ENCODE results near the gene ZGPAT. TPM values are rescaled to one million over a fixed set of nuclear protein-coding genes. Genes with fewer than 3 reads are reported as not detected.
"Not testable (repeated sequence)": the region's sequence is repeated elsewhere in the genome, so short reads cannot be mapped to it uniquely, and the experiment has no call there.

The ZGPAT gene
- total RNA-seq, 1 donor from 2014 or later, result 50.4 TPM

DNA sequence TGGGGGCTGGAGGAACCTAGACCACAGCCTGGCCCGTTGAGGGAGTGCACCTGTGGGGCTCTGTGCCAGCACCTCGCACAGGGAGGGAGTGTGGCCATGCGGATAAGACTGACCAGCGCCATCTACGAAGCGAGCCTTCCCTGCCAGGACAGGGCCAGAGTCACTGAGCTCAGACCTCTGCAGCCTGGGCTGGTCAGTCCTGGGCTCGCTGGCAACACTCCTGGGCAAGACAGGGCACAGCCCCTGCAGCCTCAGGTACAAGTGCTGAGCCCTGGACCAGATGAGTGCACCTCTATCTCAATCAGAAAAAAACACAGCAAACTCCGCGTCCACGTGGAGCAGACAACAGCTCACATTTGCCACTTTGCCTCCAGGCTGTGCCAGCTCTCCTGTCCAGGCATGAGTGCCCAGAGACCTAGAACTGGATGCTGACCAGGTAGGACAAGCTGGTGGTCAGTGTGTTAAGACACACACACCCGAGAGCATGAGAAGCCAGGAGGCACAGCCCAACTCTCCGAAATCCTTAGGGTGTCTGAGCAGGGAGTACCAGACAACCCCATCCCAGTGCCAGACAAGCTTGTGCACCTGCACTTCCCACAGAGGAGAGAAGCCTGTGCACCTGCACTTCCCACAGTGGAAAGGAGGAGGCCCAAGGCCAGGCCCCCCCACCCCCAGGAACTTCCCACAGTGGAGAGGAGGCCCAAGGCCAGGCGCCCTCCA is 4.9 kb upstream of the ZGPAT start:
- intact Hi-C loops (cut with micrococcal nuclease), result no loop called here

- intact Hi-C loops (cut with micrococcal nuclease), result no loop called here
These were observed 4.3 kb upstream of the ZGPAT start for GRCh38 chr20:63703471-63703975.

DNA sequence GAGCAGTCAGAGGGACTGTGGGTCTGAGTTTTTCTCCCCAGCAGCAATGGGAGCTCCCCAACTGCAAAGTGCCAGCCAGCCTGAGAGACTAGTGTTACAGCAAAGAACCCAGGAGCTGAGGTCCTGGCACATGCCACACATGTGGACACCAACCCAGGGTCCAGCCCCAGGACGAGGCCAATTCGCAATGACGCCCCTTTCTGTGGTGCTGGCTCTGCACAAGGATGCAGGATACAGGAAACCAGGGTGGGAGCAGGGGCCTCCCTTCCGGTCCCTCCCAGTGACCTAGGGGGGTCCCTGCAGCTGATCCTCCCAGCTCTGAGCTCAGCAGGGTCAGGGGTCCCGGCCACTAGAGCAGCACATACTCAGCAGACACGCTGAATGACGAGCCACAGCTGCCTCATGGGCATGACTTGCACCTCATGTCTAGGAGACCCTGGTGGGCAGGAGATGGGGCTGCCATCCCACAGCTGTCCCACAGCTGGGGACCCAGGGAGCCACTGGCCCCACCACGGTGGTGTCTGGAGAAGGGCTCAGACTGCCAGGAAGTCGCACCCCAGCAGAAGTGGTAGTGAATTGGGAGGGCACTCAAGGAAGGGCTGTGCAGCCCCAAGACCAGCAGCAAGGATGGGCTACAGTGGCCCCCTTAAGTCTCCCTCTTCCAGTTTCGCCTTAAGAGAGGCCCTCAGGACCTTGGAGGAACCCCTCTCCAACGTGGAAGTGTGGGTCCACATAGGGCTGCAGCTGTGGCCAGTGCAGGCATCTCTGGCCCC is 3.7 kb upstream of the ZGPAT start:
- intact Hi-C loops (cut with micrococcal nuclease), result no loop called here

GRCh38 chr20:63704749-63705117 is 3.1 kb upstream of the ZGPAT start:
- intact Hi-C loops (cut with micrococcal nuclease), result loop anchor here (5.0 kb wide), 1 partner anchor 358 kb away; the partner anchor contains the start of gene TCEA2

GRCh38 chr20:63705232-63706026 is 2.4 kb upstream of the ZGPAT start:
- intact Hi-C loops (cut with micrococcal nuclease), result loop anchor here (2.0 to 5.0 kb wide), 4 partner anchors 25 to 357 kb away; partner anchors contain the start of genes PRPF6 and TCEA2

GRCh38 chr20:63706027-63706695 is 1.7 kb upstream of the ZGPAT start:
- intact Hi-C loops (cut with micrococcal nuclease), result loop anchor here (2.0 to 5.0 kb wide), 4 partner anchors 25 to 356 kb away; partner anchors contain the start of genes PRPF6 and TCEA2

DNA sequence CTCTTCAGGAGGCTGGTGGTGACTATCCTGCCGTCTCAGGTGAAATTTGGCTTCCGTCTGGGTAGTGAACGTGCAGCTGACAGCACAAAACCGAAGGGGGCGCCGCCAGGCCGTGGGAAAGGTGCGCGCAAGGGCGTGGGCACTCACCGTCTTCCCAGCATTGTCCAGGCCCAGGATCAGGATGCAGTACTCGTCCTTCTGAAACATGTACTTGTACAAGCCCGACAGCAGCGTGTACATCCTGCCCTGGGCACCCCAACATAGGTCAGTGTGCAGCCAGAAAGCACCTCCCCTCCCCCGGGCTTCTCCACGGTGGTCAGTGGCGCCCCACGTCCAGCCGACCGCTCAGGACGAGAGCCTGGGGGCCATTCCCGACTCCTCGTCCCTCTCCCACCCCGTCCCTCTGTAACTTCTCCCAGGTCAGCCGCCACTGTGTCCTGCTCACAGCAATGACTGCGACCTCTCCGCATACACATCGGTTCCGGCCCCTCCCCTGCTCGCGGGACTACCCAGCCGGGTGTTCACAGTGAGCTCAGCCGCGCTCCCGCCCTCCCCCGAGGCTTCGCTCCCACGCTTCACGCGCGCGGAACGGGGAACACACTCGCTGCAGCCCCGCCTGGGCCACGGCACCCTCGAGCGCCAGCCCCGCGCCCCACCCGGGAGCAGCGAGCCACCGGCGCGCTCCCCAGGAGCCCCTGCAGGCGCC is 834 bp upstream of the ZGPAT start:
- intact Hi-C loops (cut with micrococcal nuclease), result loop anchor here (1.0 to 5.0 kb wide), 11 partner anchors 9 to 355 kb away; partner anchors contain the start of genes PRPF6, RTEL1, TCEA2 and TPD52L2

DNA sequence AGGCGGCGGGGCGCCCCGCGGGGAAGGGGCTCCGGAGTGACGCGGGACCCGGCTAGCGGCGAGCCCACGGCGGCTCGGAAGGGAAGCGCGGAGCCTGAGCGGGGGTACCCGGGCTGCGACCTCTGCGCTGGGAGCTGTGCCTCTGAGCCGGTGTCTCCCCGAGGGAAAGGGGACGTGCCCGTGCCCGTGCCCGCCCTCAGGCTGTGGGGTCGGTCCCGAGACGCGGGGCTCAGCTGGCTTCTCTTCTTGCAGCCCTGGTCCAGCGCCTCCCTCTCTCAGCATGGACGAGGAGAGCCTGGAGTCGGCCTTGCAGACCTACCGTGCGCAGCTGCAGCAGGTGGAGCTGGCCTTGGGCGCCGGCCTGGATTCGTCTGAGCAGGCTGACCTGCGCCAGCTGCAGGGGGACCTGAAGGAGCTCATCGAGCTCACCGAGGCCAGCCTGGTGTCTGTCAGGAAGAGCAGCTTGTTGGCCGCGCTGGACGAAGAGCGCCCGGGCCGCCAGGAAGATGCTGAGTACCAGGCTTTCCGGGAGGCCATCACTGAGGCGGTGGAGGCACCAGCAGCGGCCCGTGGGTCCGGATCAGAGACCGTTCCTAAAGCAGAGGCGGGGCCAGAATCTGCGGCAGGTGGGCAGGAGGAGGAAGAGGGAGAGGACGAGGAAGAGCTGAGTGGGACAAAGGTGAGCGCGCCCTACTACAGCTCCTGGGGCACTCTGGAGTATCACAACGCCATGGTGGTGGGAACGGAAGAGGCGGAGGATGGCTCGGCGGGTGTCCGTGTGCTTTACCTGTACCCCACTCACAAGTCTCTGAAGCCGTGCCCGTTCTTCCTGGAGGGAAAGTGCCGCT is 686 bp downstream of the ZGPAT start:
- intact Hi-C loops (cut with micrococcal nuclease), result loop anchor here (2.0 to 5.0 kb wide), 2 partner anchors 354 to 412 kb away; partner anchors contain the start of gene TCEA2

GRCh38 chr20:63709149-63709527 is 1.3 kb downstream of the ZGPAT start:
- intact Hi-C loops (cut with micrococcal nuclease), result loop anchor here (2.0 to 5.0 kb wide), 2 partner anchors 353 to 412 kb away; partner anchors contain the start of gene TCEA2

DNA sequence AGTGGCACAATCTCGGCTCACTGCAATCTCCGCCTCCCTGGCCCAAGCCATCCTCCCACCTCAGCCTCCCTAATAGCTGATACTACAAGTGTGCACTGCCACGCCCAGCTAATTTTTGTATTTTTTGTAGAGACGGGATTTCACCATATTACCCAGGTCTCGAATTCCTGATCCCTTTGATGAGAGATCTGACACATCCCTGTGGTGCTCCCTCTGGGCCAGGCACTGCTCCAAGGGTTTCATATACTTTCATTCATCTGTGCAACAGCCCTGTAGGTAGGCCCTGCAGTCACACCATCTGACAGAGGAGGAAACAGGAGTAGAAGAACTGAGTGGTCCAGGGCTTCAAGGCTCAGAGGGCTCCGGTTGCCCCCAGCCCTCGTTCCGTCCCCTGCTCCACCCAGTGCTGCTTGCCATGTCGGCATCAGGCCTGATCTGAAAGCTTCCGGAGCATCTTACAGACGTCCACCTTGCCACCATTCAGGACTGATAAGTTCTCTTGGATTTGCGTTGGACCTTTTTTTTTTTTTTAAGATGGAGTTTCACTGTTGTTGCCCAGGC is 3.3 kb downstream of the ZGPAT start:
- intact Hi-C loops (cut with micrococcal nuclease), result no loop called here

DNA sequence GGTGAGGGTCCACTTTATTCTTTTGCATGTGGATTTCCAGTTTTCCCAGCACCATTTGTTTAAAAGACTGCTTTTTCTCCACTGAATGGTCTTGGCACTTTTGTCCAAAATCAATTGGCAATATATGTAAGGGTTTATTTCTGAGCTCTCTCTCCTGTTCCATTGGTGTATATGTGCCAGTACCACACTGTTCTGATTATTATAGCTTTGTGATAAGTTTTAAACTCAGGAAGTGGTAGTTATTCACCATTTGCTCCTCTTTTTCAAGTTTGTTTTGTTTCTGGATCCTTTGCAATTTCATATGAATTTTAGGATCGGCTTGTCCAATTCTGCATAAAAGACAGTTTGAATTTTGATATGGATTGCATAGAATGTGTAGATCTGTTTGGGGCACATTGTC is 4.4 kb downstream of the ZGPAT start:
- intact Hi-C loops (cut with micrococcal nuclease), result no loop called here

- intact Hi-C loops (cut with micrococcal nuclease), result no loop called here
These were observed 7.0 kb downstream of the ZGPAT start for GRCh38 chr20:63714858-63715257.

GRCh38 chr20:63718996-63719395 is 11.2 kb downstream of the ZGPAT start:
- intact Hi-C loops (cut with micrococcal nuclease), result loop anchor here (1.0 kb wide), 1 partner anchor 9 kb away; no protein-coding TSS in a partner anchor

DNA sequence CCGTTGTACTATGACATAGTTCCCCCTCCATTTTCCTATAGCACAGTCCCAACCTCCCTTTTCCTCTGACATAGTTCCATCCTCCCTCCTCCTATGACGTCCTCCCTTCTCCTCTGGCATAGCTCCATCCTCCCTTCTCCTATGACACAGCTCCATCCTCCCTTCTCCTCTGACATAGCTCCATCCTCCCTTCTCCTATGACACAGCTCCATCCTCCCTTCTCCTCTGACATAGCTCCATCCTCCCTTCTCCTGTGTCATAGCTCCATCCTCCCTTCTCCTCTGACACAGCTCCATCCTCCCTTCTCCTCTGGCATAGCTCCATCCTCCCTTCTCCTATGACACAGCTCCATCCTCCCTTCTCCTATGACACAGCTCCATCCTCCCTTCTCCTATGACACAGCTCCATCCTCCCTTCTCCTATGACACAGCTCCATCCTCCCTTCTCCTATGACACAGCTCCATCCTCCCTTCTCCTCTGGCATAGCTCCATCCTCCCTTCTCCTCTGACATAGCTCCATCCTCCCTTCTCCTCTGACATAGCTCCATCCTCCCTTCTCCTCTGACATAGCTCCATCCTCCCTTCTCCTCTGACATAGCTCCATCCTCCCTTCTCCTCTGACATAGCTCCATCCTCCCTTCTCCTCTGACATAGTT is 15.3 kb downstream of the ZGPAT start:
- intact Hi-C loops (cut with micrococcal nuclease), result not testable (repeated sequence)

GRCh38 chr20:63730189-63730733 is 22.4 kb downstream of the ZGPAT start:
- intact Hi-C loops (cut with micrococcal nuclease), result loop anchor here (2.0 to 5.0 kb wide), 6 partner anchors 21 to 227 kb away; partner anchors contain the start of genes ARFRP1, RTEL1 and UCKL1

- intact Hi-C loops (cut with micrococcal nuclease), result loop anchor here (1.0 to 5.0 kb wide), 7 partner anchors 19 to 226 kb away; partner anchors contain the start of genes ARFRP1, RTEL1 and UCKL1
These were observed 23.6 kb downstream of the ZGPAT start for GRCh38 chr20:63731410-63731809.
